SH-SY5Y (cell line): ENCODE results near the gene TTC13.

ENCODE experiments used
- GATA2 ChIP-seq: IDR thresholded peaks from 2 replicates; pipeline ENCODE4 v1.6.1; 2011; ENCODE audit warnings: mild to moderate bottlenecking, low read depth, low read length
- GATA3 ChIP-seq: IDR thresholded peaks from 2 replicates; pipeline ENCODE4 v1.6.1; 2011; ENCODE audit warnings: low read depth, mild to moderate bottlenecking, low read length, moderate library complexity

DNA sequence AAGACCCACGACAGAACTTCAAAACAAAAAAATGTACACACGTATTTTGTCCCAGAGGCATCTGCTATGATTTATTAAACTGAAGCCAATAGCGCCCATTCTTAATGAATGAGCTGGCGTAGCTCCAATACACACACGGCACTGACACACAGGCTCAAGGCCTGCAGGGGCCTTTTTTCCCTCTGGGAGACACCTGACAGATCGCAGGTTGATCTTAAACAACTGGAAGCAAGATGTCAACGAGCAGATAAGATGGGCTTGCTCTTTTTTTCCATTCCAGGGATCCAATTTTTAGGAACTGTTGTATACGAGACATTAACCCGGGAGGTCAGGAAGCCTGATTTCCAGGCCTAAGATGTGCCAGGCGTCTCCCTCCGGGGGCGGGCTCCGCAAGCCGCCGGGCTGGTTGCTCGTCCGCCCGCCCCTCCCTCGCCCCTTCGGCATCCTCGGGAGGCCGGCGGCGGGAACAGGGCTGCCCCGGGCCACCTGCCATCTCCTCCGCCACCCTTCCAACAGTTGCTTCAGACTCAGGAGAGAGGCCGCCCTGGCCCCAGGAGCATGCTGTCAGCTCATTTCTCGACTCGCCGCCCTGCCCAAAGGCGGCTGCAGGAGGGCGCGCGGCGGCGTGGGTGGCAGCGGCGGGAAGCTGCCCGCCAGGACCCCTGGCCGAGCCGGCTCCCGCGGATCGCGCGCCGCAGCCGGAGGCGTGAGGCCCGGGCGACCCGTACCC is 735 bp downstream of the TTC13 start:
- TF ChIP-seq GATA2 = peak; percentile 76
- TF ChIP-seq GATA3 = no peak
